HG03159 (cell line): Measurements from ENCODE around the gene ITM2B.

Experiments used
- ATAC-seq: cut with Tn5 transposase; IDR thresholded peaks from one replicate; pipeline ENCODE4 v1.9.1; 2021; ENCODE audit warnings: mild to moderate bottlenecking, moderate library complexity; ENCODE audit not compliant: unreplicated experiment

The ITM2B gene

GRCh38 chr13:48302871-48303358, 69.9 kb downstream of the ITM2B start:
- ATAC-seq, result peak; percentile 10

GRCh38 chr13:48303359-48304142, 70.5 kb downstream of the ITM2B start, which contains the start of gene RB1:
TSS of gene RB1 (plus strand) at chr13:48303751. CDS start at chr13:48303913, 162 bp downstream.
- ATAC-seq, result peak; percentile 77

GRCh38 chr13:48304143-48304876, 71.3 kb downstream of the ITM2B start:
- peak; percentile 69 for ATAC-seq

GRCh38 chr13:48311223-48311622, 78.2 kb downstream of the ITM2B start:
- no peak for ATAC-seq

GRCh38 chr13:48315969-48316650, 83.1 kb downstream of the ITM2B start:
- ATAC-seq, result no peak

- no peak for ATAC-seq
Measured at GRCh38 chr13:48316826-48317510, 84.0 kb downstream of the ITM2B start.

GRCh38 chr13:48317511-48318376, 84.7 kb downstream of the ITM2B start:
- ATAC-seq, result no peak

GRCh38 chr13:48318377-48318811, 85.4 kb downstream of the ITM2B start:
- ATAC-seq, result no peak

- no peak for ATAC-seq
Measured at GRCh38 chr13:48318821-48319511, 86.0 kb downstream of the ITM2B start.
